Esophagus squamous epithelium (tissue), 5 donors: Measurements from ENCODE around the gene POU2F1. TPM values are rescaled to one million over a fixed set of nuclear protein-coding genes. Genes with fewer than 3 reads are reported as not detected.

Experiments
- DNase-seq: peaks from one replicate; lab custom pipeline; 2025; lab: John Stamatoyannopoulos, UW
- H3K27ac ChIP-seq, 4 donors: fragments of 200-600 bp; sonication (generic); one replicate each; pipeline ENCODE4 v1.5.1; 2016 to 2019; ENCODE audit warnings: mild to moderate bottlenecking in 1 of 4
- H3K27me3 ChIP-seq, 4 donors: fragments of 200-600 bp; sonication (generic); 1 replicate in 3 of 4; 2 replicates in 1 of 4; pipeline versions ENCODE4 v1.5.1 to v1.6.0; 2017 to 2021; ENCODE audit warnings: antibody characterized with exemption in 1 of 4
- H3K36me3 ChIP-seq, 3 donors: fragments of 200-600 bp; sonication (generic); one replicate each; pipeline ENCODE4 v1.5.1; 2016 to 2019
- H3K4me1 ChIP-seq, 3 donors: fragments of 200-600 bp; sonication (generic); one replicate each; pipeline ENCODE4 v1.5.1; 2017 to 2019
- H3K4me3 ChIP-seq, 4 donors: fragments of 200-600 bp; sonication (generic); 1 replicate in 3 of 4; 2 replicates in 1 of 4; pipeline ENCODE4 v1.5.1; 2016 to 2019; ENCODE audit warnings: mild to moderate bottlenecking in 2 of 4, moderate library complexity in 1 of 4
- H3K9me3 ChIP-seq, 3 donors: fragments of 200-600 bp; sonication (generic); one replicate each; pipeline ENCODE4 v1.5.1; 2016 to 2019
- CTCF ChIP-seq, 6 experiments: fragments of 450-650 bp in 4 of 6; fragments of 200-600 bp in 2 of 6; sonication (generic) in 2 of 6; IDR thresholded peaks; one replicate each; pipeline ENCODE4 v1.5.1; 2016 to 2019; ENCODE audit warnings: antibody characterized with exemption in 6 of 6, mild to moderate bottlenecking in 4 of 6, moderate library complexity in 4 of 6
- POLR2A ChIP-seq, 4 donors: fragments of 450-650 bp; IDR thresholded peaks; one replicate each; pipeline ENCODE4 v1.6.1; 2017; ENCODE audit warnings: antibody characterized with exemption in 4 of 4, mild to moderate bottlenecking in 4 of 4, moderate library complexity in 3 of 4
- WGBS, 2 donors: methylation state at CpG; one replicate each; pipeline ENCODE4 v1.1.5; 2018; 5-methylcytosine and 5-hydroxymethylcytosine counted together
- intact Hi-C: fragments of 100-400 bp; cut with DNase I; formaldehyde crosslinking; loops from one replicate; pipeline ENCODE4 v1.15.0; 2022
- total RNA-seq, 4 donors: library from RNA; depleted of rRNA; stranded (reverse); fragments of >200 nt; gene quantifications; one replicate each; pipeline ENCODE4 v1.1.0, GENCODE V29; 2016
- donor health status: DM: yes; HTN: yes; CAD: no.

The POU2F1 gene
- total RNA-seq, 4 donors from 2014 or later, result 7.8 to 10.5 (median 9.2) TPM

- H3K4me1 ChIP-seq, result peaks cover 0 to 14% (median 0%) of the 10 kb centered on the region in 3 donors
- intact Hi-C loops, result no loop called here
- peak overlapping the region in 1 of 4 donors; percentile 15 for H3K27ac ChIP-seq
- H3K4me3 ChIP-seq, result no peak overlapping the region
- no peaks in the 10 kb centered on the region for H3K36me3 ChIP-seq
- no peaks in the 10 kb centered on the region for H3K27me3 ChIP-seq
- 85 to 87% methylated on average over 4 of the region's 4 CpGs for WGBS, 2 donors
- DNase-seq, result no peak
- no peaks in the 10 kb centered on the region for H3K9me3 ChIP-seq
- TF ChIP-seq CTCF (IDR thresholded peaks at IDR 0.05) (no peak), POLR2A (IDR thresholded peaks at IDR 0.05) (no peak)
Measured at GRCh38 chr1:167251472-167251871, 30.8 kb downstream of the POU2F1 start.

- Histone ChIP-seq H3K27me3 (no peaks in the 10 kb centered on the region), H3K36me3 (no peaks in the 10 kb centered on the region), H3K9me3 (no peaks in the 10 kb centered on the region), H3K4me1 (peaks cover 0 to 14% (median 0%) of the 10 kb centered on the region in 3 donors), H3K4me3 (no peak overlapping the region), H3K27ac (no peak overlapping the region)
- no peak for DNase-seq
- TF ChIP-seq POLR2A (IDR thresholded peaks at IDR 0.05) (no peak), CTCF (IDR thresholded peaks at IDR 0.05) (no peak)
- intact Hi-C loops, result no loop called here
Measured at GRCh38 chr1:167252986-167253385, 32.3 kb downstream of the POU2F1 start.

- Histone ChIP-seq H3K36me3 (no peaks in the 10 kb centered on the region), H3K4me1 (peaks cover 0 to 22% (median 0%) of the 10 kb centered on the region in 3 donors), H3K9me3 (no peaks in the 10 kb centered on the region), H3K27me3 (no peaks in the 10 kb centered on the region), H3K27ac (no peak overlapping the region), H3K4me3 (no peak overlapping the region)
- no peak for DNase-seq
- intact Hi-C loops, result no loop called here
- WGBS, 2 donors, result 61 to 65% methylated on average over 3 to 5 of the region's 5 CpGs
- no peak for TF ChIP-seq POLR2A (IDR thresholded peaks at IDR 0.05)
- no peak for TF ChIP-seq CTCF (IDR thresholded peaks at IDR 0.05)
Measured at GRCh38 chr1:167258858-167259257, 38.2 kb downstream of the POU2F1 start.

DNA sequence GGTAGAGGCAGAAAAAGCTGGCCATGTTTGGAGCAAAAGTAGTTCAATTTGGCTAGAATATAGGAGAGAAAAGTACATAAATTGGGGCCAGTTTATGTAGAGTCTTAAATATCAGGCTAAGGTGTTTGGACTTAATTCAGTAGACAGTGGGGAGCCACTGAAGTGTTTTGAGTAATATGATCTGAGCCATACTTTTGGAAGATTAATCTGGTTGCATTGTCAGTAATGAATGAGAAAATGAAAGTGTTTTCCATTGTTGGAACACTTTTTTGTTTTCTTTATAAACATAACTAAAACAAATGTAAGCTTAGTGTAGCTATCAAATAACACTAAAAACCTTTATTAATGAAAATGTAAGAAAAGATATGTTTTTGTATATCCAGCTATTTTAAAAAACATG, 42.1 kb downstream of the POU2F1 start:
- no peak for DNase-seq
- Histone ChIP-seq H3K4me3 (no peak overlapping the region), H3K27ac (no peak overlapping the region), H3K36me3 (no peaks in the 10 kb centered on the region), H3K4me1 (peaks cover 0 to 27% (median 5%) of the 10 kb centered on the region in 3 donors), H3K27me3 (no peaks in the 10 kb centered on the region), H3K9me3 (no peaks in the 10 kb centered on the region)
- intact Hi-C loops, result loop anchor here (10.0 kb wide), 1 partner anchor 262 kb away; no protein-coding TSS in a partner anchor
- no peak for TF ChIP-seq CTCF (IDR thresholded peaks at IDR 0.05)
- no peak for TF ChIP-seq POLR2A (IDR thresholded peaks at IDR 0.05)

- WGBS, 2 donors, result 97 to 98% methylated on average over 8 of the region's 8 CpGs
- no peak for DNase-seq
- Histone ChIP-seq H3K9me3 (no peaks in the 10 kb centered on the region), H3K4me1 (peaks cover 0 to 30% (median 5%) of the 10 kb centered on the region in 3 donors), H3K4me3 (no peak overlapping the region), H3K27ac (no peak overlapping the region), H3K27me3 (no peaks in the 10 kb centered on the region), H3K36me3 (no peaks in the 10 kb centered on the region)
- TF ChIP-seq POLR2A (IDR thresholded peaks at IDR 0.05), result no peak
- no peak for TF ChIP-seq CTCF (IDR thresholded peaks at IDR 0.05)
- intact Hi-C loops, result loop anchor here (10.0 kb wide), 1 partner anchor 261 kb away; no protein-coding TSS in a partner anchor
Measured at GRCh38 chr1:167263344-167263743, 42.7 kb downstream of the POU2F1 start.
